ENCODE results near the gene ARL4A.
A peak's percentile ranks its signal among the peaks of the same experiment; 100 is the strongest.

Gene ARL4A

DNA sequence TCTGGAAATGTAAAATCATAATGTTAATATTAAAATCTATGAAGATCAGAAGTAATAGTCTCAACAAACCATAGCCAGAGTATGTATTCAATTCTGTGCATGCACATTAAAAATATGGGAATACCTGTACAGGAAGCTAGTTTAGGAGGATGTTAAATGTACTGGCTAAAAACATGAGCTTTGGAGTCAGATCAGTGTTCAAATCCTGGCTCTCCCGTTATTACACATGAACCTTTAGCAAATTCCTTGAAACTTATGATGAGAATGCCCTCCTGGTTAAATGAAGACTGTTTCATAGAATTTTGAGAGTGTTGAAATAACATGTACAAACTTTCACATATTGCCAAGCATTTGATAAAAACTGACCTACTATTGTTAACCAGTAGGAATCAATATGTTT lies 4.6 kb downstream of the ARL4A start:
- no peak overlapping the region for H3K4me3 ChIP-seq (ENCODE audit: severe bottlenecking)
- H3K27ac ChIP-seq (ENCODE audit: poor library complexity, severe bottlenecking): no peak overlapping the region
- no peaks in the 10 kb centered on the region for H3K9me3 ChIP-seq (ENCODE audit: severe bottlenecking)
- no peak for DNase-seq (ENCODE audit: low spot score)
- ATAC-seq (ENCODE audit: low read depth): no peak
- TF ChIP-seq, protein P1, sequence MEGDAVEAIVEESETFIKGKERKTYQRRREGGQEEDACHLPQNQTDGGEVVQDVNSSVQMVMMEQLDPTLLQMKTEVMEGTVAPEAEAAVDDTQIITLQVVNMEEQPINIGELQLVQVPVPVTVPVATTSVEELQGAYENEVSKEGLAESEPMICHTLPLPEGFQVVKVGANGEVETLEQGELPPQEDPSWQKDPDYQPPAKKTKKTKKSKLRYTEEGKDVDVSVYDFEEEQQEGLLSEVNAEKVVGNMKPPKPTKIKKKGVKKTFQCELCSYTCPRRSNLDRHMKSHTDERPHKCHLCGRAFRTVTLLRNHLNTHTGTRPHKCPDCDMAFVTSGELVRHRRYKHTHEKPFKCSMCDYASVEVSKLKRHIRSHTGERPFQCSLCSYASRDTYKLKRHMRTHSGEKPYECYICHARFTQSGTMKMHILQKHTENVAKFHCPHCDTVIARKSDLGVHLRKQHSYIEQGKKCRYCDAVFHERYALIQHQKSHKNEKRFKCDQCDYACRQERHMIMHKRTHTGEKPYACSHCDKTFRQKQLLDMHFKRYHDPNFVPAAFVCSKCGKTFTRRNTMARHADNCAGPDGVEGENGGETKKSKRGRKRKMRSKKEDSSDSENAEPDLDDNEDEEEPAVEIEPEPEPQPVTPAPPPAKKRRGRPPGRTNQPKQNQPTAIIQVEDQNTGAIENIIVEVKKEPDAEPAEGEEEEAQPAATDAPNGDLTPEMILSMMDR (IDR thresholded peaks at IDR 0.05; ENCODE audit: poor library complexity, severe bottlenecking): no peak
- H3K36me3 ChIP-seq (ENCODE audit: low read depth): peaks cover 14% of the 10 kb centered on the region
- no peaks in the 10 kb centered on the region for H3K27me3 ChIP-seq (ENCODE audit: insufficient read depth, poor library complexity, severe bottlenecking)
- peaks cover 20% of the 10 kb centered on the region for H3K4me1 ChIP-seq (ENCODE audit: insufficient read depth, poor library complexity, severe bottlenecking)

DNA sequence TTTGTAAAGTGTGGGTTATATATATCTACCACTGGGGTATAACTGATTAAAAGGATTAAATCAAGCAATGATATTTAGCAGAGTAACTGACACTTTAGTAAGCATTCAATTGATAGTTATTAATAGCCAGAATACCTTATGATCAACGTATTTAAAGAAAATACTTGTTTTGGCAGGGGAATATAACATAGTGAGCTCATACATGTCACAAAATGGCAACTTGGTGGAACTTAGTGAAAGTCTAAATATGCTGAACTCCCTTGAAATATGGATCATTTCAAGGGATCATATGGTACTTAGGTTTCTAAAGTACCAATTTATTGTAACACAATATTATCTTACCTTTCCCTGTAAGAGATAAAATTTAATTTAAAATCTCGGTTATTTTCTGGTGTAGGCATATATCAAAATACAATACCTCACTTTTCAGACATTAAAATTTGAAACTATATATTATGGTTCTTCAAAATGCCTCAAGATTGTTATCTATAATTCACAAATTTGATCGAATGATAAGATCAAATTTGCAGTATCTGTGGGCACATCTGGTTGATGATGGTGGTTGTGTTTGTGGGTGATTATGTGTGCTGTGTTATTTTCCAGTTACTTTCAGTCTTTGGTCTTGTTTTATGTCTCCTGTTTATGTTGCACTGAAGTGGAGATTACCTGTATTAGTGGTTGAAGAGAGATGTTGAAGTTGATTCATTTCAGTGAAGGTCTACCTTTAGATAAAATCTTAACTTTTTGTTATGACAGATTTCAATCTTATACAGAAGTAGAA lies 5.2 kb downstream of the ARL4A start:
- Histone ChIP-seq H3K4me1 (ENCODE audit: insufficient read depth, poor library complexity, severe bottlenecking) (peaks cover 20% of the 10 kb centered on the region), H3K27me3 (ENCODE audit: insufficient read depth, poor library complexity, severe bottlenecking) (no peaks in the 10 kb centered on the region), H3K27ac (ENCODE audit: poor library complexity, severe bottlenecking) (no peak overlapping the region), H3K4me3 (ENCODE audit: severe bottlenecking) (no peak overlapping the region), H3K9me3 (ENCODE audit: severe bottlenecking) (no peaks in the 10 kb centered on the region), H3K36me3 (ENCODE audit: low read depth) (peaks cover 14% of the 10 kb centered on the region)
- ATAC-seq (ENCODE audit: low read depth): no peak
- TF ChIP-seq, protein P1 (IDR thresholded peaks at IDR 0.05; ENCODE audit: poor library complexity, severe bottlenecking): no peak
- no peak for DNase-seq (ENCODE audit: low spot score)

DNA sequence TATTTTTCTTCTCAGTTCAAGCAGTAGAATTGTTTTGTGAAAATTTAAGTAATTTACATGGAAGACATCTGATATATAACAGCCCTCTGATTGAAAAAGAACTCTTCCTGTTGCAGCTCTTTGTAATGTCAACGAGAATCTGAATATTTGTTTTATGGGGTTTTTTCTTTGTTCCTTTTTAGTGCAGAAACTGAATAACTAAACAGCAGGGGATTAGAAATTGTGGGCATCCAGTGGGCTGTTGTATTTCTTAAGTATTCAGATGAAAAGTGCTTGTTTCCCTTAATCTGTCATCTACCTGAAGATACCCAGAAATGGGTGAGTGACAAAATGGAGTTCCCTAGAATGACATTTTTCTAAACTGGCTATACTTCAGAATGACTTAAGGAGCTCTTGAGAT lies 7.4 kb downstream of the ARL4A start:
- TF ChIP-seq, protein P1 (IDR thresholded peaks at IDR 0.05; ENCODE audit: poor library complexity, severe bottlenecking): no peak
- no peaks in the 10 kb centered on the region for H3K27me3 ChIP-seq (ENCODE audit: insufficient read depth, poor library complexity, severe bottlenecking)
- peaks cover 2% of the 10 kb centered on the region; the same call in 1 of the 2 replicates for H3K36me3 ChIP-seq (ENCODE audit: low read depth)
- no peak overlapping the region for H3K27ac ChIP-seq (ENCODE audit: poor library complexity, severe bottlenecking)
- H3K9me3 ChIP-seq (ENCODE audit: severe bottlenecking): no peaks in the 10 kb centered on the region
- DNase-seq (ENCODE audit: low spot score): no peak
- no peak for ATAC-seq (ENCODE audit: low read depth)
- no peak overlapping the region for H3K4me3 ChIP-seq (ENCODE audit: severe bottlenecking)
- H3K4me1 ChIP-seq (ENCODE audit: insufficient read depth, poor library complexity, severe bottlenecking): peaks cover 20% of the 10 kb centered on the region

DNA sequence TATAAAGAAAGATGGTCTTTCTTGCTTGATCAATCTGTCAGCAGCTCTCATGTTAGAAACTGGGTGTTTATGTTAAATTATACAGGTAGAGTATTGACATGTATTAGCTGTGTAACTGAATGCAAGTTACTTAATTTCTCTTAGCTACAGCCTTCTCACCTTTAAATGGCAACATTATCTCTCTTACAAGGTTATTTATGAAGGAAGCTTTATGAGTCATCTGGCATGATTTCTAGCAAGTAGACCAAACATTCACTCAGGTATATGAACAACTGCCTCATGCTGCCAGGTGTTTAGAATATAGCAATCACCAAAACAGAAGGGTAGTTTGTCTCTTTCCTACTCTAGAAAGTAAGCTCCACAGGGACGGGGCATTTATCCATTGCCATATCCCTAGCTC lies 8.5 kb downstream of the ARL4A start:
- Histone ChIP-seq H3K36me3 (ENCODE audit: low read depth) (no peaks in the 10 kb centered on the region), H3K27ac (ENCODE audit: poor library complexity, severe bottlenecking) (peak overlapping the region; percentile 26), H3K4me3 (ENCODE audit: severe bottlenecking) (no peak overlapping the region), H3K9me3 (ENCODE audit: severe bottlenecking) (no peaks in the 10 kb centered on the region), H3K27me3 (ENCODE audit: insufficient read depth, poor library complexity, severe bottlenecking) (no peaks in the 10 kb centered on the region), H3K4me1 (ENCODE audit: insufficient read depth, poor library complexity, severe bottlenecking) (peaks cover 16% of the 10 kb centered on the region)
- no peak for DNase-seq (ENCODE audit: low spot score)
- peak; percentile 90 for ATAC-seq (ENCODE audit: low read depth)
- TF ChIP-seq, protein P1 (IDR thresholded peaks at IDR 0.05; ENCODE audit: poor library complexity, severe bottlenecking): no peak

DNA sequence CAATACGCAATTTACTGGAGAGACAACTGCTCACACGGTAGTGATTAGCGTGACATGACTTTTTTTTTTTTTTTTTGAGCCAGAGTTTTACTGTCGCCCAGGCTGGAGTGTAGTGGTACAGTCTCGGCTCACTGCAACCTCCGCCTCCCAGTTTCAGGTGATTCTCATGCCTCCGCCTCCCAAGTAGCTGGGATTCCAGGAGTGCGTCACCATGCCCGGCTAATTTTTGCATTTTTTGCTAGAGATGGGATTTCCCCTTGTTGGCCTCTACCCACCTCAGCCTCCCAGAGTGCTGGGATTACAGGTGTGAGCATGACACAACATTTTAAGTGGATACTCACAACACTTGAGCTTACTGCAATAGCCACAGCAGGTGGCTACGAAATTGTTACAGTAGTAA lies 11.9 kb downstream of the ARL4A start:
- Histone ChIP-seq H3K36me3 (ENCODE audit: low read depth) (no peaks in the 10 kb centered on the region), H3K4me3 (ENCODE audit: severe bottlenecking) (no peak overlapping the region), H3K9me3 (ENCODE audit: severe bottlenecking) (peaks cover 11% of the 10 kb centered on the region), H3K27me3 (ENCODE audit: insufficient read depth, poor library complexity, severe bottlenecking) (no peaks in the 10 kb centered on the region), H3K27ac (ENCODE audit: poor library complexity, severe bottlenecking) (no peak overlapping the region), H3K4me1 (ENCODE audit: insufficient read depth, poor library complexity, severe bottlenecking) (peaks cover 16% of the 10 kb centered on the region)
- no peak for DNase-seq (ENCODE audit: low spot score)
- ATAC-seq (ENCODE audit: low read depth): no peak
- TF ChIP-seq, protein P1 (IDR thresholded peaks at IDR 0.05; ENCODE audit: poor library complexity, severe bottlenecking): no peak

All from RWPE2 (cell line).